Measurements from ENCODE around the gene CAMK2D.

- TF ChIP-seq POLR2AphosphoS5 (IDR thresholded peaks at IDR 0.05) (no peak), POLR2A (IDR thresholded peaks at IDR 0.05) (no peak)
- TF ChIP-seq, protein P1, sequence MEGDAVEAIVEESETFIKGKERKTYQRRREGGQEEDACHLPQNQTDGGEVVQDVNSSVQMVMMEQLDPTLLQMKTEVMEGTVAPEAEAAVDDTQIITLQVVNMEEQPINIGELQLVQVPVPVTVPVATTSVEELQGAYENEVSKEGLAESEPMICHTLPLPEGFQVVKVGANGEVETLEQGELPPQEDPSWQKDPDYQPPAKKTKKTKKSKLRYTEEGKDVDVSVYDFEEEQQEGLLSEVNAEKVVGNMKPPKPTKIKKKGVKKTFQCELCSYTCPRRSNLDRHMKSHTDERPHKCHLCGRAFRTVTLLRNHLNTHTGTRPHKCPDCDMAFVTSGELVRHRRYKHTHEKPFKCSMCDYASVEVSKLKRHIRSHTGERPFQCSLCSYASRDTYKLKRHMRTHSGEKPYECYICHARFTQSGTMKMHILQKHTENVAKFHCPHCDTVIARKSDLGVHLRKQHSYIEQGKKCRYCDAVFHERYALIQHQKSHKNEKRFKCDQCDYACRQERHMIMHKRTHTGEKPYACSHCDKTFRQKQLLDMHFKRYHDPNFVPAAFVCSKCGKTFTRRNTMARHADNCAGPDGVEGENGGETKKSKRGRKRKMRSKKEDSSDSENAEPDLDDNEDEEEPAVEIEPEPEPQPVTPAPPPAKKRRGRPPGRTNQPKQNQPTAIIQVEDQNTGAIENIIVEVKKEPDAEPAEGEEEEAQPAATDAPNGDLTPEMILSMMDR (IDR thresholded peaks at IDR 0.05) = peak; percentile 29 to 62 (median 49)
These were observed 20.0 kb upstream of the CAMK2D start for GRCh38 chr4:113781439-113782040.
